ENCODE measurements around the gene ITSN1. TPM values are rescaled to one million over a fixed set of nuclear protein-coding genes. Genes with fewer than 3 reads are reported as not detected.

ITSN1 gene
- total and polyA plus RNA-seq, 2 experiments from 2014 or later, result 77.9 to 95.7 TPM

- Histone ChIP-seq H3K4me2 (no peak overlapping the region), H3K4me3 (no peak overlapping the region), H3K27me3 (ENCODE audit: insufficient read depth) (no peaks in the 10 kb centered on the region), H3K79me2 (replicated peaks; ENCODE audit: insufficient read depth) (no peaks in the 10 kb centered on the region), H3F3A (replicated peaks; ENCODE audit: low read depth) (no peaks in the 10 kb centered on the region), H3K4me1 (ENCODE audit: insufficient read depth) (no peaks in the 10 kb centered on the region), H4K20me1 (replicated peaks; ENCODE audit: insufficient read depth) (no peaks in the 10 kb centered on the region), H3K36me3 (ENCODE audit: insufficient read depth) (no peaks in the 10 kb centered on the region), H3K27ac (ENCODE audit: low read depth) (no peak overlapping the region), H2AFZ (no peak overlapping the region), H3K9me2 (ENCODE audit: insufficient read depth) (no peaks in the 10 kb centered on the region)
- Mint-ChIP-seq H3K4me3 (no peak overlapping the region), H3K36me3 (ENCODE audit: low read depth) (no peaks in the 10 kb centered on the region), H3K4me1 (no peaks in the 10 kb centered on the region), H3K27me3 (ENCODE audit: insufficient read depth, low read depth, poor library complexity) (peaks cover 4% of the 10 kb centered on the region), H3K9me3 (no peaks in the 10 kb centered on the region; the same call in 2 of the 3 replicates), H3K27ac (no peak overlapping the region)
- no peak for TF ChIP-seq NANOG (IDR thresholded peaks at IDR 0.05; ENCODE audit: borderline replicate concordance)
- no peak for TF ChIP-seq ZNF114 (CRISPR knock-in tag; IDR thresholded peaks at IDR 0.05)
- no peak for TF ChIP-seq JUNB (IDR thresholded peaks at IDR 0.05; ENCODE audit: unreplicated experiment)
- no peak for TF ChIP-seq REST (IDR thresholded peaks at IDR 0.05; ENCODE audit: unreplicated experiment)
- TF ChIP-seq CREB1 (CRISPR knock-in tag; IDR thresholded peaks at IDR 0.05; ENCODE audit: low read depth), result no peak
- no peak for TF ChIP-seq ZNF331 (CRISPR knock-in tag; IDR thresholded peaks at IDR 0.05; ENCODE audit: low read depth)
- TF ChIP-seq ZNF462 (CRISPR knock-in tag; IDR thresholded peaks at IDR 0.05), result no peak
- TF ChIP-seq POLR2AphosphoS5 (IDR thresholded peaks at IDR 0.05; ENCODE audit: low read depth), result no peak
- TF ChIP-seq ETS1 (IDR thresholded peaks at IDR 0.05), result no peak
- TF ChIP-seq EZH2 (IDR thresholded peaks at IDR 0.05; ENCODE audit: low read depth, unreplicated experiment), result no peak
- TF ChIP-seq STAT1 (IDR thresholded peaks at IDR 0.05; ENCODE audit: unreplicated experiment), result no peak
- no peak for TF ChIP-seq EZH2phosphoT487 (IDR thresholded peaks at IDR 0.05; ENCODE audit: unreplicated experiment)
- no peak for TF ChIP-seq CTCF (conservative IDR thresholded peaks at IDR 0.05; ENCODE audit: low read depth in 2 of 2)
- DNase-seq (ENCODE audit: low spot score) (no peak), ATAC-seq (no peak)
These were observed 230.7 kb downstream of the ITSN1 start for GRCh38 chr21:33872881-33873515.
